Measurements from ENCODE around the gene TMEM42. TPM values are rescaled to one million over a fixed set of nuclear protein-coding genes. Genes with fewer than 3 reads are reported as not detected.
"Not testable (repeated sequence)": the region's sequence is repeated elsewhere in the genome, so short reads cannot be mapped to it uniquely, and the experiment has no call there.

The TMEM42 gene
- total and polyA plus RNA-seq, 8 donors, result 14.2 to 26.0 (median 22.4) TPM

DNA sequence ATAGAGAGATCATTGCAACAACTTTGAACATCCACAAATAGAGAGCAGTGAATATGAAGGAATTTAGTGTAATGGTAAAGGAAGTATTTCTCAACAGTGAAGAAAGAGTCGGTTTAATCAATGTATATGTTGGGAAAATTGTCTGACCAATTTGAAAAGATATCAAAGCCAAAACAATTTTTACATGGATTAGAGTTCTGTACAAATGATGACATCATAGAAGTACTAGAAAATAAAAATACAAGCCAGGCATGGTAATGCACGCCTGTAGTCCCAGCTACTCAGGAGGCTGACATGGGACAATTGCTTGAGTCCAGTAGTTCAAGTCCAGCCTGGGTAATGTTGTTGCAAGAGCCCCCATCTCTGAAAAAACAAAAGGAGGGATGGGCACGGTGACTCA lies 26.0 kb upstream of the TMEM42 start:
- Histone ChIP-seq H3K4me1 (no peaks in the 10 kb centered on the region), H3K27ac (no peak overlapping the region), H3K27me3 (no peaks in the 10 kb centered on the region), H3K9me3 (peaks cover 0 to 18% of the 10 kb centered on the region in 2 donors), H3K4me3 (no peak overlapping the region), H3K36me3 (peaks cover 0 to 28% of the 10 kb centered on the region in 2 donors)
- no peak for DNase-seq
- no peak for ATAC-seq
- TF ChIP-seq, protein P1, sequence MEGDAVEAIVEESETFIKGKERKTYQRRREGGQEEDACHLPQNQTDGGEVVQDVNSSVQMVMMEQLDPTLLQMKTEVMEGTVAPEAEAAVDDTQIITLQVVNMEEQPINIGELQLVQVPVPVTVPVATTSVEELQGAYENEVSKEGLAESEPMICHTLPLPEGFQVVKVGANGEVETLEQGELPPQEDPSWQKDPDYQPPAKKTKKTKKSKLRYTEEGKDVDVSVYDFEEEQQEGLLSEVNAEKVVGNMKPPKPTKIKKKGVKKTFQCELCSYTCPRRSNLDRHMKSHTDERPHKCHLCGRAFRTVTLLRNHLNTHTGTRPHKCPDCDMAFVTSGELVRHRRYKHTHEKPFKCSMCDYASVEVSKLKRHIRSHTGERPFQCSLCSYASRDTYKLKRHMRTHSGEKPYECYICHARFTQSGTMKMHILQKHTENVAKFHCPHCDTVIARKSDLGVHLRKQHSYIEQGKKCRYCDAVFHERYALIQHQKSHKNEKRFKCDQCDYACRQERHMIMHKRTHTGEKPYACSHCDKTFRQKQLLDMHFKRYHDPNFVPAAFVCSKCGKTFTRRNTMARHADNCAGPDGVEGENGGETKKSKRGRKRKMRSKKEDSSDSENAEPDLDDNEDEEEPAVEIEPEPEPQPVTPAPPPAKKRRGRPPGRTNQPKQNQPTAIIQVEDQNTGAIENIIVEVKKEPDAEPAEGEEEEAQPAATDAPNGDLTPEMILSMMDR (IDR thresholded peaks at IDR 0.05), result no peak
- intact Hi-C loops (cut with DNase I), result no loop called here

DNA sequence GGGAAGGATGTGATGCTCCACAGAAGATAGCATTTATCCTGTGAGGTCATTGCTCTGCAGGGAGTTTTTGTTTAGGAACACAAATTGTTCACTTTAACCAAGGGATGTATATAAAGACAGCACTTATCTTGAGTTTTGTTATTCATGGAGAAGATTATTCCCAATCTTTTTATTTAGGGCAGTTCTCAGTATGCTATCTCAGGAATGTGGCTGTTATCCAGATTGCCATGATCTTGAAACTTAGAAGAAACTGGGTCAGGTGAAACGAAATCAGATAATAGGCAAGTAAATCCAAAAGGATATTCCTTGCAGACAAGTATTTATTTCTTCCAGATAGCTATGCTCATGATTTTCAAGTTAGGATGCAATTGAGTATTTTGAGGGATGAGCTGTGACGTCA lies 19.3 kb upstream of the TMEM42 start:
- H3K4me3 ChIP-seq, result no peak overlapping the region

DNA sequence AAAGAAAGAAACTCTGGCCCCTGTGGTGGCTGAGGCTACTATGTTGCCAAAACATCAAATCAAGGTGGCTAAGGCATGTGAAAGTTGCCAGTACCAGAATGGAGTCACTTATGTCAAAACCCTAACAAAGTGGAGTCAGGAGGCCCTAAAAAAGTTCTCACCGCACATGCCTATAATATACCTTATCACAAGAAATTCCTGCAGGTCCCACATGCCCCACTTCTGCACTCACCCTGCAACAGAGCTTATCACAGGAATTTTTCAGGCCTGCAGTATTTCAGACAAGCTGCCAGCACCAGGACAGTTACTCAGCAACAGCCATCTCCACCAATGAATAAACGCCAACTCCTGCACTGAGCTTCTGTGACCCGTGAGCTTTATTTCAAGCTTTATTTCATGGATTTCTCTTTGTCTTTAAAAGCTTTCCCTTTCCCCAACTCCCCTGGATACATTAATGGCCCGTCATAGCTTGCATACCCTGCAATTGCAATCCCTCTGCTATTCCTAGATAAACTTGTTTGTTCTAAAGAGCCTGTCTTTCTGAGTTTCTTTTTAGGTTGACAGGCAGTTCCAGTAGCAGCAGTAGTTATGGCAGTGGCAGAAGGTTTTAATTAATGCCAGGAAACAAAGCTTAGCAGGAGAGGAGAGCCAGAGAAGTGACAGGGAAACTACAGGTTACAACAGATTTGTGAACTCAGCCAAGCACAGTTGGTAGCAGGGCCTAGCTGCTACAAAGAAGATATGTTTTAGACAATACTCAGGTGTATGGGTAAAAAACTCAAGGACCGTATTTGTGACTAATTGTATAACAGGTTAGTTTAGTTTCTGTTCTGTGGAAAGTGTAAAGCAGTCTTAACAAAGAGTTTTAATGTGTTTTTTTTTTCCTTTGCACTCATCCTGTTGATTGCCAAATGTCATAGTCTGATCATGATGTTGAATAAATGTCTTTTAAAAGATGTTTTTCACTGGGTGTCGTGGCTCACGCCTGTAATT lies 15.9 kb upstream of the TMEM42 start:
- intact Hi-C loops (cut with DNase I), result no loop called here
- Histone ChIP-seq H3K27ac (no peak overlapping the region), H3K27me3 (no peaks in the 10 kb centered on the region), H3K36me3 (peaks cover 0 to 16% of the 10 kb centered on the region in 2 donors), H3K4me1 (no peaks in the 10 kb centered on the region), H3K9me3 (no peaks in the 10 kb centered on the region), H3K4me3 (no peak overlapping the region)
- ATAC-seq (peak; percentile 77), DNase-seq (peak in 1 of 4 donors; percentile 26)
- TF ChIP-seq, protein P1 (IDR thresholded peaks at IDR 0.05), result no peak

More for the DNA sequence above, 19.3 kb upstream of the TMEM42 start:
- H3K27ac ChIP-seq, result no peak overlapping the region
- H3K9me3 ChIP-seq, result no peaks in the 10 kb centered on the region
- ATAC-seq (no peak), DNase-seq (no peak)
- intact Hi-C loops (cut with DNase I), result no loop called here
- H3K36me3 ChIP-seq, result peaks cover 0 to 25% of the 10 kb centered on the region in 2 donors
- TF ChIP-seq, protein P1 (IDR thresholded peaks at IDR 0.05), result no peak
- no peaks in the 10 kb centered on the region for H3K27me3 ChIP-seq
- no peaks in the 10 kb centered on the region for H3K4me1 ChIP-seq

DNA sequence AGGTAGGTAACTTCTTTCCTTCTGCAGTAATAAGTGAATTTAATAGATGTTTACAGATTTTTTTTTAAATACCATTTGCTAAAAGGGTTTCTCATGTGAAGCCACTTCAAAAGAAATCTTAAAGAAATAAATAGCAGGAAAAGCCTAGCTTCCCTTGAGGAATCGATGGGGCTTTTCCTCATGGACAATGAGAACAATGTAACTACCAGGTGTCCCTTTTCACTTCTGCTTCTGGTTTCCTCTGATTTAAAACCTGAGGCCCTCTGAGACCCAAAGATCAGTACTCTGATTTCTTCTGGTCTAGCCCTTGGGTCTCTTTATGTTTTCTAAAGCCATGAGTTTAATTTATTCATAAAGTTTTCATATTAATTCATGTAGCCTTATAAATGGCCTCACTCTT lies 13.1 kb upstream of the TMEM42 start:
- TF ChIP-seq, protein P1 (IDR thresholded peaks at IDR 0.05), result no peak
- Histone ChIP-seq H3K36me3 (peaks cover 0 to 7% of the 10 kb centered on the region in 2 donors), H3K27me3 (no peaks in the 10 kb centered on the region), H3K27ac (no peak overlapping the region), H3K4me3 (no peak overlapping the region), H3K4me1 (no peaks in the 10 kb centered on the region), H3K9me3 (peaks cover 0 to 1% of the 10 kb centered on the region in 2 donors)
- intact Hi-C loops (cut with DNase I), result no loop called here
- ATAC-seq, result no peak
- DNase-seq, result no peak

DNA sequence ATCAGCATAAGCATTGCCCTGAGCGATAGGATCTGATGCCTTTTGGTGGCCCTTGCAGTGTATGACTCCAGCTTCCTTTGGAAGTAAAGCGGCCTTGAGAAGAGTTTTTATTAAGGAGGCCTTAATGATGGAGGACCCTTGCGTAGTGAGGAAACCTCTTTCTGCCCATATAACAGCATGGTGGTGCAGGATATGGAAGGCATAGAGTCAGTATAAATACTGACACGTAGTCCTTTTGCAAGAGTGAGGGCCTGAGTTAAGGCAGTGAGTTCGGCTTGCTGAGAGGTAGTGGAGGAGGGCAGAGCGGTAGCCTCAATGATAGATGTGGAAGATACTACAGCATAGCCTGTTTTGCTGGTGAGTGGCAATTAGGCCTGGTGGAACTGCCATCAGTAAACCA lies 5.0 kb upstream of the TMEM42 start:
- DNase-seq; H3K27me3 ChIP-seq; H3K27ac ChIP-seq; H3K4me1 ChIP-seq; intact Hi-C loops (cut with DNase I); ATAC-seq; H3K36me3 ChIP-seq; H3K4me3 ChIP-seq: not testable (repeated sequence)
- H3K9me3 ChIP-seq, result peaks cover 0 to 16% of the 10 kb centered on the region in 2 donors

All from left lung (tissue), 10 donors.